B cell (primary cell): ENCODE measurements around the gene CCDC60. TPM values are rescaled to one million over a fixed set of nuclear protein-coding genes. Genes with fewer than 3 reads are reported as not detected.

ENCODE experiments used
- ATAC-seq: fragments of 200-7000 bp; cut with Tn5 transposase; one replicate; pipeline ENCODE4 v1.10.0; 2021; ENCODE audit warnings: low read depth, mild to moderate bottlenecking, moderate number of reproducible peaks, moderate library complexity
- CTCF ChIA-PET: fragments of 350-600 bp; sonication (Branson Sonifier 250); formaldehyde crosslinking; loops from one replicate; lab custom pipeline; 2021; ENCODE audit warnings: antibody characterized with exemption, inconsistent platforms; lab: Charles Lee
- POLR2A ChIA-PET: fragments of 350-600 bp; sonication (Branson Sonifier 250); formaldehyde crosslinking; loops from one replicate; lab custom pipeline; 2021; ENCODE audit warnings: antibody characterized with exemption; lab: Charles Lee
- DNase-seq: peaks from one replicate; pipeline ENCODE4 v3.0.0; 2013
- H2AFZ ChIP-seq: 2 replicates; pipeline ENCODE4 v1.6.1; 2012; ENCODE audit warnings: mild to moderate bottlenecking, low read depth, low read length; ENCODE audit not compliant: insufficient read depth, poor library complexity, severe bottlenecking
- H3K27ac ChIP-seq, 2 donors: 1 replicate in 1 of 2; 2 replicates in 1 of 2; pipeline ENCODE4 v1.5.1; 2012 to 2013; ENCODE audit warnings: low read length in 2 of 2, mild to moderate bottlenecking in 2 of 2, moderate library complexity in 1 of 2
- H3K27me3 ChIP-seq, 4 experiments: fragments of 200-600 bp in 1 of 4; sonication (generic) in 1 of 4; replicated peaks in 1 of 4; 1 replicate in 2 of 4; 2 replicates in 2 of 4; pipeline versions ENCODE4 v1.6.1 to v1.7.0; 2013 to 2016; ENCODE audit warnings: low read length in 3 of 4, mild to moderate bottlenecking in 2 of 4, mixed read lengths in 1 of 4, moderate library complexity in 1 of 4; ENCODE audit not compliant: insufficient read depth in 4 of 4, control insufficient read depth in 3 of 4; ENCODE audit errors: control extremely low read depth in 1 of 4
- H3K36me3 ChIP-seq, 2 experiments: replicated peaks in 1 of 2; 1 replicate in 1 of 2; 2 replicates in 1 of 2; pipeline versions ENCODE4 v1.6.1 to v1.7.1; 2013; ENCODE audit warnings: low read length in 1 of 2; ENCODE audit not compliant: insufficient read depth in 2 of 2, control insufficient read depth in 1 of 2; ENCODE audit errors: control extremely low read depth in 1 of 2, extremely low read depth in 1 of 2
- H3K4me1 ChIP-seq, 2 donors: fragments of 200-600 bp in 1 of 2; sonication (generic) in 1 of 2; 1 replicate in 1 of 2; 2 replicates in 1 of 2; pipeline versions ENCODE4 v1.5.1 to v1.6.1; 2013 to 2017; ENCODE audit warnings: low read length in 2 of 2; ENCODE audit not compliant: control insufficient read depth in 2 of 2, insufficient read depth in 2 of 2
- H3K4me2 ChIP-seq: replicated peaks from 2 replicates; pipeline ENCODE3; 2012; ENCODE audit warnings: mild to moderate bottlenecking, low read depth, low read length; ENCODE audit not compliant: poor library complexity, severe bottlenecking
- H3K4me3 ChIP-seq, 5 experiments: fragments of 200-600 bp in 1 of 5; sonication (generic) in 1 of 5; 1 replicate in 3 of 5; 2 replicates in 2 of 5; pipeline versions ENCODE4 v1.5.1 to v1.7.0; 2011 to 2016; ENCODE audit warnings: low read length in 4 of 5, mild to moderate bottlenecking in 4 of 5, low read depth in 2 of 5, control low read depth in 1 of 5, moderate library complexity in 1 of 5; ENCODE audit not compliant: insufficient read depth in 1 of 5; ENCODE audit errors: control extremely low read depth in 1 of 5, extremely low read depth in 1 of 5
- H3K79me2 ChIP-seq: fragments of 200-600 bp; sonication (generic); one replicate; pipeline ENCODE4 v1.6.0; 2016; ENCODE audit warnings: low read length; ENCODE audit not compliant: control insufficient read depth, insufficient read depth
- H3K9ac ChIP-seq: fragments of 200-600 bp; sonication (generic); 2 replicates; pipeline ENCODE4 v1.6.1; 2017; ENCODE audit warnings: mild to moderate bottlenecking, low read length, moderate library complexity
- H3K9me3 ChIP-seq, 3 donors: one replicate each; pipeline versions ENCODE4 v1.6.1 to v1.7.1; 2013; ENCODE audit warnings: low read length in 2 of 3; ENCODE audit not compliant: control insufficient read depth in 2 of 3, insufficient read depth in 1 of 3; ENCODE audit errors: control extremely low read depth in 1 of 3
- H4K20me1 ChIP-seq: 2 replicates; pipeline ENCODE4 v1.6.0; 2012; ENCODE audit warnings: mild to moderate bottlenecking, low read length; ENCODE audit not compliant: insufficient read depth, control insufficient read depth, poor library complexity, severe bottlenecking
- H3K27ac Mint-ChIP-seq: one replicate; pipeline ENCODE4 v1.8.0; 2021; ENCODE audit warnings: mixed read lengths
- H3K27me3 Mint-ChIP-seq: one replicate; pipeline ENCODE4 v1.8.0; 2021; ENCODE audit warnings: mixed read lengths
- H3K4me1 Mint-ChIP-seq: one replicate; pipeline ENCODE4 v1.8.0; 2021; ENCODE audit warnings: mixed read lengths
- H3K4me3 Mint-ChIP-seq: one replicate; pipeline ENCODE4 v1.8.0; 2021; ENCODE audit warnings: mixed read lengths
- H3K9me3 Mint-ChIP-seq: one replicate; pipeline ENCODE4 v1.8.0; 2022; ENCODE audit warnings: mixed read lengths; ENCODE audit not compliant: insufficient read depth
- CTCF ChIP-seq: fragments of 200-600 bp; IDR thresholded peaks from one replicate; pipeline ENCODE4 v1.8.0; 2022; ENCODE audit warnings: antibody characterized with exemption, mild to moderate bottlenecking
- EZH2 ChIP-seq: IDR thresholded peaks from 2 replicates; pipeline ENCODE4 v1.6.1; 2012; ENCODE audit warnings: borderline replicate concordance, low read depth, mild to moderate bottlenecking, moderate library complexity, low read length; ENCODE audit not compliant: insufficient read depth, poor library complexity, severe bottlenecking
- WGBS: methylation state at CpG from one replicate; pipeline ENCODE4 v1.1.5; 2013; ENCODE audit warnings: missing lambda C conversion rate; ENCODE audit not compliant: insufficient coverage; 5-methylcytosine and 5-hydroxymethylcytosine counted together
- intact Hi-C: fragments of 100-400 bp; cut with micrococcal nuclease; formaldehyde crosslinking; loops from one replicate; pipeline ENCODE4 v1.10.0; 2022
- polyA plus RNA-seq: library from polyadenylated mRNA; depleted of rRNA; stranded (reverse); fragments of >200 nt; gene quantifications from 2 replicates; pipeline ENCODE4 v1.2.3, GENCODE V29; 2012
- total RNA-seq, 2 donors: library from RNA; stranded (reverse); fragments of 120-200 nt in 1 of 2; gene quantifications; 1 replicate in 1 of 2; 2 replicates in 1 of 2; pipeline versions ENCODE4 v1.2.3 to v1.2.4, GENCODE V29; 2013 to 2022

The CCDC60 gene
- total and polyA plus RNA-seq, 2 donors (not counting 1 experiment from before 2014, with no cell fraction given), result not detected

- Histone ChIP-seq H3K36me3 (no peaks in the 10 kb centered on the region), H3K4me1 (no peaks in the 10 kb centered on the region), H3K79me2 (no peaks in the 10 kb centered on the region), H4K20me1 (no peaks in the 10 kb centered on the region), H3K9me3 (peaks cover 0 to 6% (median 0%) of the 10 kb centered on the region in 3 donors), H3K27ac (no peak overlapping the region), H2AFZ (no peak overlapping the region), H3K27me3 (peaks cover 0 to 5% (median 0%) of the 10 kb centered on the region in 4 experiments), H3K4me2 (no peak overlapping the region), H3K4me3 (no peak overlapping the region), H3K9ac (no peak overlapping the region)
- Mint-ChIP-seq H3K9me3 (no peaks in the 10 kb centered on the region), H3K27ac (no peak overlapping the region), H3K4me3 (no peak overlapping the region), H3K4me1 (no peaks in the 10 kb centered on the region), H3K27me3 (peaks cover 14% of the 10 kb centered on the region)
- DNase-seq (no peak), ATAC-seq (no peak)
- intact Hi-C loops, result no loop called here
- CTCF ChIA-PET, result interaction anchor here (0.8 kb wide), 1 partner anchor 9 kb away, joined by 3 read pairs; no protein-coding TSS in a partner anchor
- WGBS, result 87% methylated on average over 4 of the region's 5 CpGs
- no peak for TF ChIP-seq CTCF
- no peak for TF ChIP-seq EZH2
- POLR2A ChIA-PET, result no interaction called here
Observed at GRCh38 chr12:119341020-119341419, 6.5 kb downstream of the CCDC60 start.

GRCh38 chr12:119341988-119342387 lies 7.5 kb downstream of the CCDC60 start:
- Histone ChIP-seq H3K27me3 (peaks cover 0 to 5% (median 0%) of the 10 kb centered on the region in 4 experiments), H4K20me1 (no peaks in the 10 kb centered on the region), H3K36me3 (no peaks in the 10 kb centered on the region), H3K4me2 (no peak overlapping the region), H2AFZ (no peak overlapping the region), H3K27ac (no peak overlapping the region), H3K4me3 (no peak overlapping the region), H3K9ac (no peak overlapping the region), H3K79me2 (no peaks in the 10 kb centered on the region), H3K4me1 (no peaks in the 10 kb centered on the region), H3K9me3 (peaks cover 0 to 6% (median 0%) of the 10 kb centered on the region in 3 donors)
- whole genome bisulfite sequencing, result 80% methylated on average over 1 of the region's 2 CpGs
- TF ChIP-seq CTCF (no peak), EZH2 (no peak)
- H3K27me3 Mint-ChIP-seq, result peaks cover 14% of the 10 kb centered on the region
- no peak overlapping the region for H3K4me3 Mint-ChIP-seq
- no peak overlapping the region for H3K27ac Mint-ChIP-seq
- no peaks in the 10 kb centered on the region for H3K9me3 Mint-ChIP-seq
- no peaks in the 10 kb centered on the region for H3K4me1 Mint-ChIP-seq
- ChIA-PET POLR2A (no interaction called here), CTCF (no interaction called here)
- DNase-seq (no peak), ATAC-seq (no peak)
- intact Hi-C loops, result no loop called here
